Mesodermal cell (in vitro differentiated cells): Measurements from ENCODE around the gene GPR148.

ENCODE experiments used
- H3K27ac ChIP-seq: 2 replicates; pipeline ENCODE4 v1.7.0; 2013; ENCODE audit warnings: mild to moderate bottlenecking, low read depth, low read length, moderate library complexity; ENCODE audit not compliant: severe bottlenecking
- H3K36me3 ChIP-seq: 2 replicates; pipeline ENCODE4 v1.7.1; 2013; ENCODE audit warnings: mild to moderate bottlenecking, low read length, moderate library complexity; ENCODE audit not compliant: control insufficient read depth, insufficient read depth
- H3K4me1 ChIP-seq: one replicate; pipeline ENCODE4 v1.7.1; 2013; ENCODE audit warnings: mild to moderate bottlenecking, low read length; ENCODE audit not compliant: insufficient read depth, control insufficient read depth, poor library complexity, severe bottlenecking
- H3K4me3 ChIP-seq: 2 replicates; pipeline ENCODE4 v1.7.0; 2013; ENCODE audit warnings: low read length, control low read depth, mild to moderate bottlenecking; ENCODE audit not compliant: insufficient read depth, poor library complexity, severe bottlenecking; ENCODE audit errors: extremely low read depth
- H3K9me3 ChIP-seq: 2 replicates; pipeline ENCODE4 v1.7.1; 2013; ENCODE audit warnings: mild to moderate bottlenecking, low read length, moderate library complexity; ENCODE audit not compliant: control insufficient read depth
- WGBS, 2 experiments: methylation state at CpG; one replicate each; pipeline ENCODE4 v1.1.5; 2013; ENCODE audit warnings: missing lambda C conversion rate in 2 of 2; ENCODE audit not compliant: insufficient coverage in 2 of 2; 5-methylcytosine and 5-hydroxymethylcytosine counted together

GPR148 gene

GRCh38 chr2:130749641-130750040 lies 20.8 kb downstream of the GPR148 start:
- no peak overlapping the region for H3K4me3 ChIP-seq
- WGBS, 2 experiments = 90 to 93% methylated on average over 5 of the region's 6 CpGs
- no peaks in the 10 kb centered on the region for H3K4me1 ChIP-seq
- no peak overlapping the region for H3K27ac ChIP-seq
- H3K36me3 ChIP-seq = no peaks in the 10 kb centered on the region
- no peaks in the 10 kb centered on the region for H3K9me3 ChIP-seq

DNA sequence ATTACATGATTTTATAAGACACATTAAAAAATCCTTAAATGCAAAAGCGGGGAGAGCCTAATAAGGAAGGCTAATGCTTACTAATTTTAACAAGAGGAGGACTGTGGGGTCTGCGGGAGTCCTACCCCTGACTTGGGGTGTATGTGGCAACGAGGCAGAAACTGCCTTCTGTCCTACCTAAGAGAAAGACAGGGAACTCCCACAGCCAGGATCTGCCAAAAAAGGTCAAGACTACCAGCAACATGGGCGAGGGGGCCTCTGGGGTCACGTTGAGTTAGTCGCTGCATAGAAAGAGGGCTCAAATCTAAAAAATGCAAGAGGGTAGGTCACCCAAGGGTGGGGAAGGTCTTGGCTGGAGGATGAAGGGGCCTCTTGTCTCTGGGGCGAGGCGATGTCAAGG lies 25.9 kb downstream of the GPR148 start:
- Histone ChIP-seq H3K36me3 (no peaks in the 10 kb centered on the region), H3K27ac (no peak overlapping the region), H3K9me3 (no peaks in the 10 kb centered on the region), H3K4me1 (no peaks in the 10 kb centered on the region), H3K4me3 (no peak overlapping the region)
- WGBS, 2 experiments = 49 to 61% methylated on average over 5 to 6 of the region's 8 CpGs

DNA sequence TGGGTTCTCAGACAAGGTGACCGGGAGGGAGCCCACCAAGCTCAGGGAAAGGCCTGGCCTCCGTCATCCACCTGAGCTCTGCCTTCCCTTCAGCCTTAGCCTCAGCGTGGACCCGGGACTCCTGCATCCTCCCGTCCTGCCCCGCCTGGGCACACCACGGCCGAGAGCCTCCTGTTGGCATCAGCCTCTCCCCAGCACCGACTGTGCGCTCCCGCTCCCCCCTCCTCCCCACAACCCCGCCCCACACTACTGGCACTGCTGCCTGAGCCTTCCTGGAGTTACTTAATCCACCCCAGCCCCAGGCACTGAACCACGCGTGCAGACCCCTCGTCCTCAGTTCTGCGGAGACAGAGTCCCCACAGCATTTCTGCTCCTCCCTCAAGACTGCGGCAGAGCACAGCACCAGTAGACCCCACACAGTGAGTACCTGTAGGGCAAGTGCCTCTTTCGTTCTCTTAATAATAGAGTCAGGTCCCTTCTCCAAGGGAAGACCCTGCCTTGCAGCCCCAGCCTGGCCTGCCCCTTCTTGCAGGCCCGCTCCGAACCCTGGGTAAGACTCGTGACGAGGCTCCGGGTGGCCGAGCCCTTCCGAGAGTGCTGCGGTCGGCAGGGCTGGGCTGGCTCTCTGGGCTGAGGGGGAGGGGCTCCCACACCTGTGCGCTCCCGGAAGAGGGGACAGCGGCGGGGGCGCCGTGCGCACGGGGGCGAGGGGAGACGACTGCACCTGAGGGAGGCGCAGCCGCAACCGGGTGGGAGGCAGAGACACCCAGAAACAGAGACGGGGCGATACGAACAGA lies 26.6 kb downstream of the GPR148 start, which contains the start of gene AMER3:
AMER3 (plus strand) TSS at position 285 of the 797 bp plus-strand sequence. CDS start 6,533 bp downstream, outside the sequence.
- peak within 1 kb of the TSS; percentile 43 for H3K4me3 ChIP-seq
- WGBS, 2 experiments = 4% methylated on average over 29 to 39 of the region's 43 CpGs

DNA sequence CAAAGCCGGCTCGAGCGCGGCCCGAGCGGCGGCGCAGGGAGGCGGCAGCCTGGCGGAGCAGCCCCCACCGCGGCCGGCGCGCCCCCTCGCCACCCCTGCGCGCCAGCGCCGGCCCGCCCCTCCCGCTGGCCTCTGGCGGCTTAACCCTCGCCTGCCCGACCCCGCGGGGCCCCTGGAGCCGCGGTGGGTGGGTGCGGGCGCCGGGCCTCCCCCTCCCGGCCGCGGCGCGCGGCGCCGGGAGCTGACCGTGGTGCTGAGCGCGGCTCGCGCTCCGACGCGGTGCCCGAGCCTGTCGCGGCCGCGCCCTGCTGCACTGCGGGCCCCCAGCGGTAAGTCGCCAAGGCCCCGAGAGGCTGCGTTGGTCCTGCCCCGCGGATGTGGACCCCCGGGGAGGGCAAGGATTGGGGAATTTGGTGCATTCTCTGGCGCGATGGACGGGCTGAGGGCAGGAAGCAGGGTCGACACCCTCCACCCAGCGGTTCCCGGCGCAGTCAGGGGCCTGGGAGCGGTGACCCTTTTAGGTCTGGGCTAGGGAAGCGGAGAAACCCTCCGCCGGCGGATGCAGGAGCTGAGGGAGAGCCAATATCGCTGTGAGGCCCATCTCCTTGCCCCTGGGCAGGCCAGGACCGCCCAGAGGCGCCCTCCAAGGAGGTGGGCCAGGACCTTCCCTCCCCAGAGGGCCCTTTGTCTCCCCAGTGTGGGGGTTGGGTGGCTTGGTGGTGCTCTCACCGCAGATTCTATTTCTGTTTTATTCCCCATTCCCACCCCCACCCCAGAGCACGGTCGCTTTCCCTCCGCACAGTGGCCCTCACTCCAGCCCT lies 27.4 kb downstream of the GPR148 start:
- Histone ChIP-seq H3K36me3 (no peaks in the 10 kb centered on the region), H3K4me1 (no peaks in the 10 kb centered on the region), H3K4me3 (peak overlapping the region; percentile 43), H3K9me3 (no peaks in the 10 kb centered on the region), H3K27ac (no peak overlapping the region)
- WGBS, 2 experiments = 1% methylated on average over 39 to 49 of the region's 80 CpGs

More for the DNA sequence above, 26.6 kb downstream of the GPR148 start, which contains the start of gene AMER3:
- no peaks in the 10 kb centered on the region for H3K36me3 ChIP-seq
- no peaks in the 10 kb centered on the region for H3K9me3 ChIP-seq
- H3K4me1 ChIP-seq = no peaks in the 10 kb centered on the region
- H3K27ac ChIP-seq = no peak within 1 kb of the TSS

GRCh38 chr2:130756874-130757668 lies 28.2 kb downstream of the GPR148 start:
- Histone ChIP-seq H3K27ac (no peak overlapping the region), H3K4me1 (no peaks in the 10 kb centered on the region), H3K9me3 (no peaks in the 10 kb centered on the region), H3K4me3 (no peak overlapping the region), H3K36me3 (no peaks in the 10 kb centered on the region)
- WGBS, 2 experiments = 43 to 56% methylated on average over 10 to 15 of the region's 16 CpGs

- WGBS, 2 experiments = 85 to 86% methylated on average over 7 to 8 of the region's 10 CpGs
- Histone ChIP-seq H3K4me3 (no peak overlapping the region), H3K27ac (no peak overlapping the region), H3K36me3 (no peaks in the 10 kb centered on the region), H3K9me3 (no peaks in the 10 kb centered on the region), H3K4me1 (no peaks in the 10 kb centered on the region)
Observed at GRCh38 chr2:130759906-130760753, 31.3 kb downstream of the GPR148 start.

GRCh38 chr2:130760754-130761751 lies 32.2 kb downstream of the GPR148 start:
- H3K4me1 ChIP-seq = no peaks in the 10 kb centered on the region
- 85 to 90% methylated on average over 12 to 13 of the region's 14 CpGs for WGBS, 2 experiments
- H3K9me3 ChIP-seq = no peaks in the 10 kb centered on the region
- no peak overlapping the region for H3K27ac ChIP-seq
- H3K4me3 ChIP-seq = no peak overlapping the region
- no peaks in the 10 kb centered on the region for H3K36me3 ChIP-seq

- Histone ChIP-seq H3K9me3 (no peaks in the 10 kb centered on the region), H3K4me3 (no peak overlapping the region), H3K4me1 (no peaks in the 10 kb centered on the region), H3K36me3 (no peaks in the 10 kb centered on the region), H3K27ac (no peak overlapping the region)
- WGBS, 2 experiments = 89 to 92% methylated on average over 32 to 37 of the region's 37 CpGs
Observed at GRCh38 chr2:130762031-130762909, 33.4 kb downstream of the GPR148 start.
